ENCODE data around the gene FRMD4A. TPM values are rescaled to one million over a fixed set of nuclear protein-coding genes. Genes with fewer than 3 reads are reported as not detected.
A peak's percentile ranks its signal among the peaks of the same experiment; 100 is the strongest.
"Not testable (repeated sequence)": the region's sequence is repeated elsewhere in the genome, so short reads cannot be mapped to it uniquely, and the experiment has no call there.

The FRMD4A gene
- total RNA-seq, 1 donor from 2014 or later: 20.2 TPM

DNA sequence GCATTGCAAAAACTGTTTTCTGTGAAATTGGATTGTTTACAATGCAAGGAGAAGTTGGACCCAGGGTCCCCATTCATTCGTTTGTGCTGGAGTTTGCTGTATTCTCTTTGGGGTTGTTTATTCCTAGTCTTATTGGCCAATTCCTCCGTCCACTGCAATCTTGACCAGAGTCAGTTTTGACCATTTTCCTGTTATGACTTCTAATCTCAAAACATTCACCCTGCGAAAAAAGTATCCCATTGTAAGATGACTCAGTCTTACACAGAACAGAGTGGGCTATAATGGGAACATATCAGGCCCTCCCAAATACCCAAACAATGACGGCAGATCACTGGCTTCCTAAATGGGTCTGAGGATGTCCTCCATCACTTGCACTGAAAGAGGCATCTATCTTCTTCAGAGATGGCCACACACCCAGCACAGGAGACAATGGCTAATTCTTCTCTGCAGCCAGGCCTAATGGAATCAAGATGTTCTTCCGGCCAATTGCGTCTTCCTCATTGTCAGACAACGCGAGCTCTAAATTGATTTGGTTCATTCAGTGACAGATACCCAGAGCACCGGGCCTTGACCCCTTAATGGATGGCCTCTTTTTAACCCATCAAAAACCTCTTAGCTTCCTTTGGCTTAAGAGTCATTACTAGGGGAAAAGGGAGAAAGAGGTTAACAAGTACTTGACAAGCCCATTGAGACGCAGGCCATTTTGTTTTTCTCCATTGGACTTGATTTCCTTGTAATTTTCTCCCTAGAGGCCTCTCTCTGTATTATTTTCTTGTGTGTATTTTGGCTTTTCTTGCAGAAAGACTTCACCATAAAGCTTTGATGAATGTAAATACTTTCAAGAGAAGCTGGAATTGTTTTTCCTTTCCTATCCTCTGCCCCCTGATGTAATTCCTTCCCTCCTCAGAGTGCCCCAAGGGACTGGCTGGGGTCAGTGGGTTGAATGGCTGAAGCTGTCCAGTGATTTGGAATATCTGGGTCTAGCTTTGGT lies 614.3 kb downstream of the FRMD4A start:
- H3K4me1 Mint-ChIP-seq: peaks cover 30% of the 10 kb centered on the region
- H3K4me3 ChIP-seq: no peak overlapping the region
- no peaks in the 10 kb centered on the region for H3K9me3 Mint-ChIP-seq
- no peaks in the 10 kb centered on the region for H4K20me1 ChIP-seq (ENCODE audit: low read depth)
- H3K27me3 ChIP-seq: no peaks in the 10 kb centered on the region
- no peak for DNase-seq (ENCODE audit: low spot score)
- H3K79me2 ChIP-seq (ENCODE audit: low read depth): no peaks in the 10 kb centered on the region
- H3K4me2 ChIP-seq: no peak overlapping the region
- TF ChIP-seq EZH2 (IDR thresholded peaks at IDR 0.05) (no peak), EZH2phosphoT487 (IDR thresholded peaks at IDR 0.05) (no peak)
- TF ChIP-seq, protein P1, sequence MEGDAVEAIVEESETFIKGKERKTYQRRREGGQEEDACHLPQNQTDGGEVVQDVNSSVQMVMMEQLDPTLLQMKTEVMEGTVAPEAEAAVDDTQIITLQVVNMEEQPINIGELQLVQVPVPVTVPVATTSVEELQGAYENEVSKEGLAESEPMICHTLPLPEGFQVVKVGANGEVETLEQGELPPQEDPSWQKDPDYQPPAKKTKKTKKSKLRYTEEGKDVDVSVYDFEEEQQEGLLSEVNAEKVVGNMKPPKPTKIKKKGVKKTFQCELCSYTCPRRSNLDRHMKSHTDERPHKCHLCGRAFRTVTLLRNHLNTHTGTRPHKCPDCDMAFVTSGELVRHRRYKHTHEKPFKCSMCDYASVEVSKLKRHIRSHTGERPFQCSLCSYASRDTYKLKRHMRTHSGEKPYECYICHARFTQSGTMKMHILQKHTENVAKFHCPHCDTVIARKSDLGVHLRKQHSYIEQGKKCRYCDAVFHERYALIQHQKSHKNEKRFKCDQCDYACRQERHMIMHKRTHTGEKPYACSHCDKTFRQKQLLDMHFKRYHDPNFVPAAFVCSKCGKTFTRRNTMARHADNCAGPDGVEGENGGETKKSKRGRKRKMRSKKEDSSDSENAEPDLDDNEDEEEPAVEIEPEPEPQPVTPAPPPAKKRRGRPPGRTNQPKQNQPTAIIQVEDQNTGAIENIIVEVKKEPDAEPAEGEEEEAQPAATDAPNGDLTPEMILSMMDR (IDR thresholded peaks at IDR 0.05): no peak
- H3K27ac ChIP-seq: no peak overlapping the region
- peaks cover 9% of the 10 kb centered on the region for H3K36me3 Mint-ChIP-seq
- no peaks in the 10 kb centered on the region for H3K27me3 Mint-ChIP-seq (ENCODE audit: insufficient read depth, low read depth)
- no peaks in the 10 kb centered on the region for H3K36me3 ChIP-seq
- H3K9me3 ChIP-seq (ENCODE audit: low read depth): no peaks in the 10 kb centered on the region
- peak overlapping the region; percentile 9 for H3K27ac Mint-ChIP-seq
- no peaks in the 10 kb centered on the region for H3F3A ChIP-seq (ENCODE audit: low read depth)
- H3K4me3 Mint-ChIP-seq: no peak overlapping the region
- no peak overlapping the region for H2AFZ ChIP-seq (replicated peaks)
- H3K4me1 ChIP-seq: peaks cover 8% of the 10 kb centered on the region
- no peak overlapping the region for H3K9ac ChIP-seq

DNA sequence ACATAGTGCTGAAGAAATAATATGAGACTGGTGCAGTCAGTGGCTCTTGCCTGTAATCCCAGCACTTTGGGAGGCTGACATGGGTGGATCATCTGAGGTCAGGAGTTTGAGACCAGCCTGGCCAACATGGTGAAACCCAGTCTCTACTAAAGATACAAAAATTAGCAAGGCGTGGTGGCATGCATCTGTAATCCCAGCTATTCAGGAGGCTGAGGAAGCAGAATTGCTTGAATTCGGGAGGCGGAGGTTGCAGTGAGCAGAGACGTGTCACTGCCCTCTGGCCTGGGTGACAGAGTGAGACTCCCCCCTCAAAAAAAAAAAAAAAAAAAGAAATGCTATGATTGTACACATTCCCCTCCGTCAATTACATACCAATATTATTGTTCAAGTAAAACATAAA lies 615.1 kb downstream of the FRMD4A start:
- H3K27ac ChIP-seq; H3K36me3 Mint-ChIP-seq; H3K36me3 ChIP-seq; H3K9me3 Mint-ChIP-seq; DNase-seq (ENCODE audit: low spot score); H3K4me2 ChIP-seq; H3F3A ChIP-seq (ENCODE audit: low read depth); H3K9me3 ChIP-seq (ENCODE audit: low read depth); H2AFZ ChIP-seq (replicated peaks); H3K27ac Mint-ChIP-seq; H3K27me3 ChIP-seq; H3K4me3 Mint-ChIP-seq; H4K20me1 ChIP-seq (ENCODE audit: low read depth); H3K27me3 Mint-ChIP-seq (ENCODE audit: insufficient read depth, low read depth); H3K9ac ChIP-seq; H3K79me2 ChIP-seq (ENCODE audit: low read depth); H3K4me3 ChIP-seq: not testable (repeated sequence)
- peaks cover 38% of the 10 kb centered on the region for H3K4me1 Mint-ChIP-seq
- peaks cover 12% of the 10 kb centered on the region for H3K4me1 ChIP-seq

DNA sequence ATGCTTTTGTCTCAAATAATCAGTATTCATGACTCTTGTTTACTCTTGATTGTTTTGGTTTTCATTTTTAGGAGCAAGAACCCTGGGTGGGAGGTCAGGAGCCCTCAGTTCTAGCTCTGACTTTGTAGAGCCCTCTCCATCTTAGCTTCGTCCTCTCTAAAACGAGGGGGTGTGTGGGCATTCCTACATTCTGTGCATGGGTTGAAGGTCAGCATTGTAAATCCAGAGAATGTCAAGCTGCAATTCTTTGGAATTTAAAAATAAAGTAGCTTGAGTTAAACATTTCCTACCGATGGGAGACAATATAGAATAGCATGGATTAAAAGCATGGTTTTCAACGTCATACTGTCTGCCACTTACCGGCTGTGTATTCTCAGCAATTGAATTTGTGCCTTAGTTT lies 615.6 kb downstream of the FRMD4A start:
- Histone ChIP-seq H3K79me2 (ENCODE audit: low read depth) (no peaks in the 10 kb centered on the region), H3K4me2 (no peak overlapping the region), H2AFZ (replicated peaks) (no peak overlapping the region), H3K4me1 (peaks cover 12% of the 10 kb centered on the region), H3K4me3 (no peak overlapping the region), H4K20me1 (ENCODE audit: low read depth) (no peaks in the 10 kb centered on the region), H3K27ac (no peak overlapping the region), H3K9me3 (ENCODE audit: low read depth) (no peaks in the 10 kb centered on the region), H3K9ac (no peak overlapping the region), H3F3A (ENCODE audit: low read depth) (no peaks in the 10 kb centered on the region), H3K27me3 (no peaks in the 10 kb centered on the region), H3K36me3 (no peaks in the 10 kb centered on the region)
- TF ChIP-seq EZH2 (IDR thresholded peaks at IDR 0.05) (no peak), EZH2phosphoT487 (IDR thresholded peaks at IDR 0.05) (no peak)
- TF ChIP-seq, protein P1 (IDR thresholded peaks at IDR 0.05): no peak
- no peaks in the 10 kb centered on the region for H3K9me3 Mint-ChIP-seq
- H3K4me1 Mint-ChIP-seq: peaks cover 42% of the 10 kb centered on the region
- peaks cover 2% of the 10 kb centered on the region for H3K27me3 Mint-ChIP-seq (ENCODE audit: insufficient read depth, low read depth)
- H3K27ac Mint-ChIP-seq: no peak overlapping the region
- no peak for DNase-seq (ENCODE audit: low spot score)
- H3K36me3 Mint-ChIP-seq: peaks cover 1% of the 10 kb centered on the region
- H3K4me3 Mint-ChIP-seq: no peak overlapping the region

All from neural progenitor cell (in vitro differentiated cells).